ENCODE results near the gene NMRK1.

NMRK1 gene

DNA sequence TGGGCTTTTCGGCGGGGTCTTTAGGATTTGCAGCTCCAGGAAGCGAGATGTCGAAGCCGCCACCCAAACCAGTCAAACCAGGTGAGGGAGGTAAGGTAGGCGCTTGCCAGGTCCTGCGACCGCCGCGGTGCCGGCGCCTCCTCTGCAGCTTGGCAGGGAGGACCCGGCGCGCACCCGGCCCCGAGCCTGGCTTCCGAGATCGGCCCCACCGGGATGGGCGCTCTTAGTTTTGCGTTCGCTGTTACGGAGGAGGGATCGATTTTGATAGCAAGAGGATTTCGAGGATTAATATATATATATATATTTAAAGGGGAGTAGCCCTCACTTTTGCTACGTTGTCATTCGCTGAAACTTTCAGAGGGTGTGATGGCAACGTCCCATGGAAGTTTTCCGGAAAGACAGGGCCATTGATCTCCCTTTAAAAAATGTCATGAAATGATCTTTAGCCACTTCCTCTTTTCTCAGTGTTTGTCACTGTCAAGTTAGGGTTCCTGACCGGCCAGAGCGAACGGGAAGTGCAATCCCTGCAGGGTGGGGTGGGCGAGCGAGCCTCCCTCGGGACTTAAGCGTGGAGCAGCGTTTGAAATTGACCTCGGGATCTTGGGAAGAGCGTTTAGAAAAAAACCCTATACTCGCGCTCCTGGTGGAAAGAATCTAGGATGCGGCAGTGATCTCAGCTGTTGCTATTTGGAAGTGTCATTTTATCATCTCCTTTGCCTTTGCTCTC lies 854 bp upstream of the NMRK1 start (continued):
- TF ChIP-seq ZNF610 (tag by site-specific recombination; IDR thresholded peaks at IDR 0.05; ENCODE audit: borderline replicate concordance) = peak; percentile 10; the same call in 1 of the 2 replicates
- TF ChIP-seq ZNF266 (tag by site-specific recombination; IDR thresholded peaks at IDR 0.05; ENCODE audit: low read depth) = no peak
- TF ChIP-seq ZNF585B (tag by site-specific recombination; IDR thresholded peaks at IDR 0.05) = no peak
- no peak for TF ChIP-seq TRIM28 (IDR thresholded peaks at IDR 0.05; ENCODE audit: borderline replicate concordance, low read length)
- TF ChIP-seq IKZF3 (tag by site-specific recombination; IDR thresholded peaks at IDR 0.05) = peak; percentile 60; the same call in 1 of the 2 replicates
- TF ChIP-seq ZNF747 (tag by site-specific recombination; IDR thresholded peaks at IDR 0.05) = no peak
- TF ChIP-seq KLF10 (tag by site-specific recombination; IDR thresholded peaks at IDR 0.05) = no peak
- no peak for TF ChIP-seq ZNF433 (tag by site-specific recombination; IDR thresholded peaks at IDR 0.05; ENCODE audit: low read depth)
- no peak for TF ChIP-seq ZBTB48 (tag by site-specific recombination; IDR thresholded peaks at IDR 0.05)
- TF ChIP-seq KLF8 (tag by site-specific recombination; IDR thresholded peaks at IDR 0.05) = peak; percentile 9; the same call in 1 of the 2 replicates
- TF ChIP-seq, protein P1, sequence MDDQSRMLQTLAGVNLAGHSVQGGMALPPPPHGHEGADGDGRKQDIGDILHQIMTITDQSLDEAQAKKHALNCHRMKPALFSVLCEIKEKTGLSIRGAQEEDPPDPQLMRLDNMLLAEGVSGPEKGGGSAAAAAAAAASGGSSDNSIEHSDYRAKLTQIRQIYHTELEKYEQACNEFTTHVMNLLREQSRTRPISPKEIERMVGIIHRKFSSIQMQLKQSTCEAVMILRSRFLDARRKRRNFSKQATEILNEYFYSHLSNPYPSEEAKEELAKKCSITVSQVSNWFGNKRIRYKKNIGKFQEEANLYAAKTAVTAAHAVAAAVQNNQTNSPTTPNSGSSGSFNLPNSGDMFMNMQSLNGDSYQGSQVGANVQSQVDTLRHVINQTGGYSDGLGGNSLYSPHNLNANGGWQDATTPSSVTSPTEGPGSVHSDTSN (CRISPR knock-in tag; IDR thresholded peaks at IDR 0.05) = no peak
- TF ChIP-seq, protein P2, sequence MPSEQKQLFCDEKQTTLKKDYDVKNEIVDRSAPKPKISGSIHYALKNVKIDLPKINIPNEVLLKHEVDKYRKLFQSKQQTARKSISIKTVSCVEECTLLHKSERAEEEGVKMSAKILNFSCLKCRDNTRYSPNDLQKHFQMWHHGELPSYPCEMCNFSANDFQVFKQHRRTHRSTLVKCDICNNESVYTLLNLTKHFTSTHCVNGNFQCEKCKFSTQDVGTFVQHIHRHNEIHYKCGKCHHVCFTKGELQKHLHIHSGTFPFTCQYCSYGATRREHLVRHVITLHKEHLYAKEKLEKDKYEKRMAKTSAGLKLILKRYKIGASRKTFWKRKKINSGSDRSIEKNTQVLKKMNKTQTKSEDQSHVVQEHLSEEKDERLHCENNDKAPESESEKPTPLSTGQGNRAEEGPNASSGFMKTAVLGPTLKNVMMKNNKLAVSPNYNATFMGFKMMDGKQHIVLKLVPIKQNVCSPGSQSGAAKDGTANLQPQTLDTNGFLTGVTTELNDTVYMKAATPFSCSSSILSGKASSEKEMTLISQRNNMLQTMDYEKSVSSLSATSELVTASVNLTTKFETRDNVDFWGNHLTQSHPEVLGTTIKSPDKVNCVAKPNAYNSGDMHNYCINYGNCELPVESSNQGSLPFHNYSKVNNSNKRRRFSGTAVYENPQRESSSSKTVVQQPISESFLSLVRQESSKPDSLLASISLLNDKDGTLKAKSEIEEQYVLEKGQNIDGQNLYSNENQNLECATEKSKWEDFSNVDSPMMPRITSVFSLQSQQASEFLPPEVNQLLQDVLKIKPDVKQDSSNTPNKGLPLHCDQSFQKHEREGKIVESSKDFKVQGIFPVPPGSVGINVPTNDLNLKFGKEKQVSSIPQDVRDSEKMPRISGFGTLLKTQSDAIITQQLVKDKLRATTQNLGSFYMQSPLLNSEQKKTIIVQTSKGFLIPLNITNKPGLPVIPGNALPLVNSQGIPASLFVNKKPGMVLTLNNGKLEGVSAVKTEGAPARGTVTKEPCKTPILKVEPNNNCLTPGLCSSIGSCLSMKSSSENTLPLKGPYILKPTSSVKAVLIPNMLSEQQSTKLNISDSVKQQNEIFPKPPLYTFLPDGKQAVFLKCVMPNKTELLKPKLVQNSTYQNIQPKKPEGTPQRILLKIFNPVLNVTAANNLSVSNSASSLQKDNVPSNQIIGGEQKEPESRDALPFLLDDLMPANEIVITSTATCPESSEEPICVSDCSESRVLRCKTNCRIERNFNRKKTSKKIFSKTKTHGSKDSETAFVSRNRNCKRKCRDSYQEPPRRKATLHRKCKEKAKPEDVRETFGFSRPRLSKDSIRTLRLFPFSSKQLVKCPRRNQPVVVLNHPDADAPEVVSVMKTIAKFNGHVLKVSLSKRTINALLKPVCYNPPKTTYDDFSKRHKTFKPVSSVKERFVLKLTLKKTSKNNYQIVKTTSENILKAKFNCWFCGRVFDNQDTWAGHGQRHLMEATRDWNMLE (tag by site-specific recombination; conservative IDR thresholded peaks at IDR 0.05; ENCODE audit: low read depth) = no peak
- TF ChIP-seq ZNF785 (tag by site-specific recombination; IDR thresholded peaks at IDR 0.05) = no peak
- TF ChIP-seq ZNF366 (tag by site-specific recombination; conservative IDR thresholded peaks at IDR 0.05) = no peak
- TF ChIP-seq ZNF549 (tag by site-specific recombination; IDR thresholded peaks at IDR 0.05) = no peak
- no peak for TF ChIP-seq HOXC10 (CRISPR knock-in tag; IDR thresholded peaks at IDR 0.05)
- TF ChIP-seq ZNF677 (tag by site-specific recombination; IDR thresholded peaks at IDR 0.05) = no peak
- TF ChIP-seq ZFP41 (tag by site-specific recombination; IDR thresholded peaks at IDR 0.05; ENCODE audit: borderline replicate concordance) = no peak

DNA sequence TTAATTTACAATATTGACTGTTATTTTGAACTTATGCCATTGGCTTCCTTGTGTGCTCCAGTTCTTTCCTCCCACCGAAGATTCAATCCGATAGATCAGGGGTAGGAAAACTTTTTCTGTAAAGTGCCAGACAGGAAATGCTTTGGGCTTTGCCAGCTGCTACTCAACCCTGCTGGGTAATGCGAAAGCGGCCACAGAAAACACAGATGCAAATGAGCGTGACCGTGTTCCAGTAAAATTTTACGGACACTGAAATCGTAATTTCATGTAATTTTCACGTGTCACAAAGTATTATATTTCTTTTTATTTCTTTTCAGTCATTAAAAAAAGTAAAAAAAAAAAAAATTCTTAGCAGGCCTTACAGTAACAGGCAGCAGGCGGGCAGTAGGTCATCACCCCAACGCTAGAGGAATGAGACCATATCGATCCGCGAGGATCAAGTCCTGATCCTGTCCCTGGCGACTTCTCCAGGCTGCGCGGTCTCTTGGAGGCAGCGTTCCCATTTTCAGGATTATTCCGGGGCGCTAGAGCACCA lies 599 bp downstream of the NMRK1 start:
- Histone ChIP-seq H3K4me1 (ENCODE audit: control insufficient read depth, insufficient read depth, low read length) (0 out of 2 replicates have a peak, but pooled peaks cover 7% of the 10 kb centered on the region), H3K9me3 (ENCODE audit: control insufficient read depth, insufficient read depth, low read depth, low read length) (no peaks in the 10 kb centered on the region), H3K27ac (ENCODE audit: extremely low read depth, low read depth, low read length) (peak overlapping the region; percentile 60; the same call in 1 of the 2 replicates), H3K36me3 (ENCODE audit: control insufficient read depth in 2 of 2, insufficient read depth in 1 of 2, low read length in 2 of 2) (peaks cover 0 to 4% of the 10 kb centered on the region in 2 experiments; a peak in 1 of 3 replicates), H3K4me3 (ENCODE audit: low read depth, low read length) (peak overlapping the region; percentile 97)
- CTCF ChIA-PET = interaction anchor here (0.6 to 1.1 kb wide), 2 partner anchors 12 to 64 kb away, joined by 3 read pairs; no protein-coding TSS in a partner anchor
- POLR2A ChIA-PET = interaction anchor here (0.7 to 2.3 kb wide), 7 partner anchors 8 to 1307 kb away, joined by 3 to 24 read pairs (median 4); partner anchors contain the start of genes C9orf40, CARNMT1 and RFK
- TF ChIP-seq ZNF843 (tag by site-specific recombination; IDR thresholded peaks at IDR 0.05) (no peak), KLF1 (tag by site-specific recombination; IDR thresholded peaks at IDR 0.05) (no peak), ZNF335 (tag by site-specific recombination; conservative IDR thresholded peaks at IDR 0.05) (peak; percentile 93), ZNF776 (tag by site-specific recombination; IDR thresholded peaks at IDR 0.05; ENCODE audit: borderline replicate concordance) (no peak), ZNF555 (tag by site-specific recombination; conservative IDR thresholded peaks at IDR 0.05) (no peak), ZBTB17 (tag by site-specific recombination; IDR thresholded peaks at IDR 0.05) (peak; percentile 57), ZNF324 (tag by site-specific recombination; IDR thresholded peaks at IDR 0.05) (no peak), KLF7 (tag by site-specific recombination; IDR thresholded peaks at IDR 0.05; ENCODE audit: borderline replicate concordance) (no peak), RBAK (tag by site-specific recombination; IDR thresholded peaks at IDR 0.05) (no peak)
- TF ChIP-seq, protein P3, sequence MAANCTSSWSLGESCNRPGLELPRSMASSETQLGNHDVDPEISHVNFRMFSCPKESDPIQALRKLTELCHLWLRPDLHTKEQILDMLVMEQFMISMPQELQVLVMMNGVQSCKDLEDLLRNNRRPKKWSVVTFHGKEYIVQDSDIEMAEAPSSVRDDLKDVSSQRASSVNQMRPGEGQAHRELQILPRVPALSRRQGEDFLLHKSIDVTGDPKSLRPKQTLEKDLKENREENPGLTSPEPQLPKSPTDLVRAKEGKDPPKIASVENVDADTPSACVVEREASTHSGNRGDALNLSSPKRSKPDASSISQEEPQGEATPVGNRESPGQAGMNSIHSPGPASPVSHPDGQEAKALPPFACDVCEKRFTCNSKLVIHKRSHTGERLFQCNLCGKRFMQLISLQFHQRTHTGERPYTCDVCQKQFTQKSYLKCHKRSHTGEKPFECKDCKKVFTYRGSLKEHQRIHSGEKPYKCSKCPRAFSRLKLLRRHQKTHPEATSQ (tag by site-specific recombination; IDR thresholded peaks at IDR 0.05) = no peak

Data from HEK293 (cell line).